Activated CD4-positive, alpha-beta T cell treated with anti-CD3 and anti-CD28 coated beads, Interleukin-2, amount 50 U/mL, for 16 hours (primary cell): ENCODE results near the gene SOHLH2.

ENCODE experiments used
- DNase-seq: peaks from one replicate; pipeline ENCODE4 v3.0.0-alpha.2; 2020

The SOHLH2 gene

GRCh38 chr13:36131222-36131930 is 83.0 kb downstream of the SOHLH2 start, which contains the start of gene DCLK1:
DCLK1 (minus strand) TSS chr13:36131382.
- no peak for DNase-seq

GRCh38 chr13:36130552-36131221 is 83.7 kb downstream of the SOHLH2 start:
- DNase-seq, result no peak

GRCh38 chr13:36130193-36130551 is 84.2 kb downstream of the SOHLH2 start:
- no peak for DNase-seq

GRCh38 chr13:36129539-36129938 is 84.8 kb downstream of the SOHLH2 start:
- DNase-seq, result no peak

GRCh38 chr13:36126491-36126890 is 87.9 kb downstream of the SOHLH2 start:
- no peak for DNase-seq

- no peak for DNase-seq
Measured at GRCh38 chr13:36125841-36126240, 88.5 kb downstream of the SOHLH2 start.

- no peak for DNase-seq
Measured at GRCh38 chr13:36124236-36124822, 90.0 kb downstream of the SOHLH2 start.
